ENCODE data around the gene MYB.

MYB gene

GRCh38 chr6:135176058-135176457 is 5.0 kb upstream of the MYB start:
- no peak overlapping the region for H3K4me3 ChIP-seq (ENCODE audit: low read depth, low read length)
- no peak for DNase-seq (ENCODE audit: low read depth)
- no peak for TF ChIP-seq CTCF (conservative IDR thresholded peaks at IDR 0.05; ENCODE audit: low read depth, low read length)

- no peak for DNase-seq (ENCODE audit: low read depth)
- H3K4me3 ChIP-seq (ENCODE audit: low read depth, low read length): no peak overlapping the region
- no peak for TF ChIP-seq CTCF (conservative IDR thresholded peaks at IDR 0.05; ENCODE audit: low read depth, low read length)
Observed at GRCh38 chr6:135176464-135176863, 4.6 kb upstream of the MYB start.

- DNase-seq (ENCODE audit: low read depth): peak; percentile 24
- no peak overlapping the region for H3K4me3 ChIP-seq (ENCODE audit: low read depth, low read length)
Observed at GRCh38 chr6:135179372-135179771, 1.7 kb upstream of the MYB start.

GRCh38 chr6:135179920-135180541 is 1.1 kb upstream of the MYB start:
- peak; percentile 45 for DNase-seq (ENCODE audit: low read depth)
- H3K4me3 ChIP-seq (ENCODE audit: low read depth, low read length): peak overlapping the region; percentile 65
- no peak for TF ChIP-seq CTCF (conservative IDR thresholded peaks at IDR 0.05; ENCODE audit: low read depth, low read length)

More at GRCh38 chr6:135179372-135179771, 1.7 kb upstream of the MYB start:
- TF ChIP-seq CTCF (conservative IDR thresholded peaks at IDR 0.05; ENCODE audit: low read depth, low read length): no peak

- H3K4me3 ChIP-seq (ENCODE audit: low read depth, low read length): peak overlapping the region; percentile 65
- DNase-seq (ENCODE audit: low read depth): no peak
- no peak for TF ChIP-seq CTCF (conservative IDR thresholded peaks at IDR 0.05; ENCODE audit: low read depth, low read length)
Observed at GRCh38 chr6:135181333-135182070, 394 bp downstream of the MYB start.

GRCh38 chr6:135182071-135183001 is 1.2 kb downstream of the MYB start:
- peak overlapping the region; percentile 65 for H3K4me3 ChIP-seq (ENCODE audit: low read depth, low read length)
- no peak for DNase-seq (ENCODE audit: low read depth)
- no peak for TF ChIP-seq CTCF (conservative IDR thresholded peaks at IDR 0.05; ENCODE audit: low read depth, low read length)
